ENCODE data around the gene RAB19. TPM values are rescaled to one million over a fixed set of nuclear protein-coding genes. Genes with fewer than 3 reads are reported as not detected.

Gene RAB19
- total and polyA plus RNA-seq, 9 of the 15 experiments (the other 6 are each of a cell fraction or from before 2014, with no cell fraction given): not detected

GRCh38 chr7:140397784-140398750 is 5.8 kb upstream of the RAB19 start, which contains the start of gene SLC37A3 (continued):
- TF ChIP-seq MGA (IDR thresholded peaks at IDR 0.05): no peak
- TF ChIP-seq ZNF253 (CRISPR knock-in tag; conservative IDR thresholded peaks at IDR 0.05): no peak
- no peak for TF ChIP-seq CBFB (CRISPR knock-in tag; IDR thresholded peaks at IDR 0.05)
- no peak for TF ChIP-seq IFI16 (CRISPR knock-in tag; IDR thresholded peaks at IDR 0.05)
- TF ChIP-seq CXXC5 (CRISPR knock-in tag; IDR thresholded peaks at IDR 0.05): peak; percentile 89
- TF ChIP-seq SLC30A9 (CRISPR knock-in tag; IDR thresholded peaks at IDR 0.05): no peak
- no peak for TF ChIP-seq CLOCK (CRISPR knock-in tag; IDR thresholded peaks at IDR 0.05; ENCODE audit: borderline replicate concordance)
- no peak for TF ChIP-seq MEF2D (tag; conservative IDR thresholded peaks at IDR 0.05; ENCODE audit: low read depth)
